Stimulated activated naive CD8-positive, alpha-beta T cell treated with anti-CD3 and anti-CD28 coated beads, Interleukin-15, Interleukin-2, amounts not matched to agents 100 U/mL and 50 U/mL, for 24 hours (primary cell): ENCODE results near the gene PTGR3.

Experiments
- ATAC-seq: fragments of 150-1000 bp; cut with Tn5 transposase; one replicate; pipeline ENCODE4 v1.10.0; 2021
- DNase-seq: peaks from one replicate; pipeline ENCODE4 v3.0.0; 2021

Gene PTGR3

DNA sequence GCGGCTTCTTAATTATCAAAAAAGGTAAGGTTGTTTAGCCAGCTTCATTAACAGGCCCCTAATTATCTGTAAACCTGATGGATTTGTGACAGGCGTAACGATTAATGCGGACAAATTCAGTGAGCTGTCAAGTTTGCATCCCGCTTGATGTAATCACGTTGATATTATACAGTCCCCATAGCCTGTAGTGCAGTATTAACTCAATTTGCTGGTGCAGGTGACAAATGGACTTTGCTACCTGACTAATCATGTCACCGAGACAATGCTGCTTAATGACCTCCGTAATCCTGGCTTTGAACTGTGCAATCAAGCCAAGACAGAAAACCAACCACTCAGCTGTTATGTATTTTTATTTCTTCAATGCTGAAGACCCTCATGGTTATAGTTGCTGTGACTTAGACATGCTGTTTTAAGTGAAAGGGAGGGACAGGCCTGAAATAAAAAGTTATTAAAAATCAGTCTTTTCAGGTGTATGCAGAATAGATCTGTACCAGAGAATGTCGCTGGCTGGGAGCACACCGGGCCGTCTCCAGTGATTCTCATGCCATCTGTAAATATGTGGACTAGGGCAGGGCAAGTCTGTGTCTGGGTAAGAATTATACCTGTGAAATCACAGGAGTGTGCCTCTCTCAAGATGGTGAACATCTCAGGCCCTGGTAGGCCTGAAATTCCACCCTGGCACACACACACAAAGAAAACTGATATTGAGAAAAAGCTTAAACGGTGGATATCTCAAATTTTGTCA, 6.0 kb upstream of the PTGR3 start:
- no peak for ATAC-seq
- DNase-seq, result no peak

DNA sequence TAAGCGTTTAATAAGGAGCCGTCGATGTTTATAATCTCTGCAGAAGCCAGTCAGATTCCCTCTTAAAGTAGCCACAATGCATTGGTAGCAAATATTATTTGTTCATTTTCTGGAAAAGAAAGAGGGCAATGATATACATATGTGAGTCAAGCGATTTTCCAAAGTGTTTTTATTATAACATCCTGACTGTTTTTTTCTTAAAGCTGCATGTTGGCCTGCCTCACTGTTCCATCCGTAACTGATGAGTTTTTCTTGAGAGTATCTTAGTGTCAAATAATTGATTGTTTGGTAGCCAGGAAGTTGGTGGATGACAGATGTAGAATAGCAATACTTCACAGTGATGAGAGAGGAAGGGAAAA, 5.4 kb upstream of the PTGR3 start:
- ATAC-seq (no peak), DNase-seq (no peak)

DNA sequence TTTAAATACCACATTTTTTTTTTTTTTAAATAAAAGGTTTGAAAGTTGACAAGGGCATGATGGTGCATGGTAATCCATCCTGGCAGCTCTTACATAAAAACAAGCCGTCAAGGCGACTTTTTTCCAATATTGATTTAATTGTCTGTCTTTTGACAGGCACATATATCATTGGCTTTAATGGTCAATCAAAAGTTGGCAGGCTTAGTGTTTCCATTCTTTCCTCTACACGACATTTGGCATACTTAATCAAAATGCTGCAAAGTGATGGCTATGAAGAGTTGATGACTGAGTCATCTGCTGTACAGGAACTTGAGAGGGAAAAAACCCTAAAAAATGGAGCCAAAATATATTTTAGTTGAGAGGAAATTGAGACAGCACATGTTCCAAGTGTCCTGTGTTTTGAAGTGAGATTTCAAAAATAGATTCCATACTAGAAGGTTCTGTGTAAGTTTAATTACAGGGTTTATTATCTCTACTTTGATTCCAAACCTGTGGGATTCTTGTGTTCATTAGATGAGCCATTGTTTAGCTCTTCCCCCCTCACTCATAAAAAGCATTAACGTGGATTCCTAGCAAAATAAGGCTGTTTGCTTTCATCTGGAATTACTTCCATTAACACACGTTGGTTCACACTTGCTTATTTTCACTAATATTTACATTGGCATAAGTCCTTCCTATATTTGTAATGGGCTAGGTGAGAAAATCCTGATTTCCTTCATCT, 4.8 kb upstream of the PTGR3 start:
- no peak for ATAC-seq
- no peak for DNase-seq

DNA sequence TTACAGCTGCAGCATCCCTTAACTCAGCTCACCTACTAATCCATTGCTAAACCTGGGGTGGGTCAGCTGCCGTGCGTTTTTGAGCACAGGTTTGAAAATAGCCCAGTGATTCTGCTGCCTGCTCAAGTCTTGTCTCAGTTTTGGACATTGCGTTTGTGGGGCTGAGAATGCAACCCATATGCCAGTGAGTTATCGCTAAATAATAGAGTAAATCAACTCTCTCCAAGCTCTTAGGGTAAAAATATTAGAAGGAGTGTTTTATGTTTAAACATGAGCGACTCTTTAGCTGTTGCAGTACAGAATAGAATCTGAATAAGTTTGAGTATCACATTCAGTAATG, 3.8 kb upstream of the PTGR3 start:
- ATAC-seq (no peak), DNase-seq (no peak)

DNA sequence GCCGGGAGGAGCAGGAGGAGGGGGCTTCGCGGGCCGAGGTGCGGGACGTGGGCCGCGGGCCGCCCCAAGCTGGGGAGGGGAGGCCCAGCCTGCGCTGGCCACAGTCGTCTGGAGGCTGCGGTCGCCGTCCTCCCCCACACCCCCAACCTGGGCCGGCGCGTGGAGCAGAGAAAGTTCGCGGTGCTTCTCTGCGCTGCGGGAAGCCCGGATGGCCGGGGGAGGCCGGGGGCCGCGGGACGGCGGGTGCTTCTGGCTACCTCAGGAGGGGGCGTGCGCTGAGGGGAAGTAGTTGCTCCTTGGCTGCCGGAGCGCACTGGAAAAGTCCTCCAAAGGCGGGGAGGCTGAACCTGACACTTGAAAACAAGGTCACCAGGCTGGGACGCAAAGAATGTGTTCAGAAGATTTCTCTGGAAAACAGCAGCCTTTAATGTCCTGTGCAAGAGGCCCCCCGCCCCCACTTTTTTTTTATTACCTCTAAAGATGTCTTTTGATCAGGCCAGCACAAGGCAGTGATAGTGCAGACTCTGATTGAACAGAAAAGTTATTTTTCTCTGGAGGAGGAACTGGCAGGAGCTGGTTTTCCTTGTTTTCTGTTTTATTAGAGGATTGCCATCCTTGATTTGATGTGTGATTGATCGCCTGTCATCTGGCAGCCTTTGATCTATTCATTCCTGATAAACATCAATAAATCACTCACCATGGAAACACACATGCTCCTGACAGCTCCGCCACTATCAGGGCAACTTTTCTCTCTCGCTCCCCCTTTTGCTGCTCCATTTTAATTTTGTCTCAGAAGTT, 3.2 kb upstream of the PTGR3 start:
- DNase-seq (peak; percentile 51), ATAC-seq (no peak)

DNA sequence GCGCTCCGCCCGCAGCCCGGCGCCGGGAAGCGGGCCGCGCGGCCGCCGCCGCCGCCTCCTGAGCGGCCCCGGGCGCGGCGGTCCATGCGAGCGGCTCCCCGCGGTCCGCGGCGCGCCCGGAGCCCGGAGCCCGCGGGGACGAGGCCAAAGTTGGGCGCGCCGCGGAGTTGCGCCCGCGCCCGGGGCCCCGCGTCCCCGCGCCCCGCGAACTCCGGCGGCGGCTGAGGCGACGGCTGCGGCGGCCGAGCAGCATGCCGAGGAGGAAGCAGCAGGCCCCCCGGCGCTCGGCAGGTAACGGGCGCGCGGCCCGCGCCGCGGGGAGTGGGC, 2.6 kb upstream of the PTGR3 start:
- no peak for ATAC-seq
- DNase-seq, result no peak

DNA sequence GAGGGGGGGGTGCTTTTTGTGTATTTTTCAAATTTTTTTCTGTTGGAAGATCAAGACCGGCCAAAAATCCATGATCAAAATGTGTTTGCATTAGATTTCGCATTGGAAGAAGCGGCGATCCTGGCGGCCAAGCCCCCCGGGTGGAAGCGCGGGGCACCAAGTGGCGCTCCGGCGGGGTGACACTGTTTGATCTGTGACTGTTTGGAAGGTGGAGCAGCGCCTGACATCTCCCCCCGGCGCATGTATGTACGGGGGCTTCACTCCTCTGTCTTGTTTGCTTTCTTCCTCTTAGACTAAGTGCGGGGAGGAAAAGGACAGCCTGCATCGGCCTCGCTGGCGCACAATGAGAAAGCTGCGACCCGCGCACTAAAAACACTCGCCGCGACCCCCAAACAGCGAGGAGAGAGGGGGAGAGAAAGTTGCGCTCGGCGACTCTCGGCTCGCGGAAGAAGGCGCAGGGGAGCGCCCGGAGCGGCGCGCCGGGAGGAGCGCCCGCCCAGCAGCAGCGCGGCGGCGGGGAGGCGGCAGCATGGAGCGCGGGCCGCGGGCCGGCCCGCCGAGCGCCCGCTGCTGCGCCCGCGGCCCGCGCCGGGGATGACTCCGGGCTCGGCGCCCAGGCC, 2.2 kb upstream of the PTGR3 start:
- DNase-seq, result peak; percentile 39
- no peak for ATAC-seq

DNA sequence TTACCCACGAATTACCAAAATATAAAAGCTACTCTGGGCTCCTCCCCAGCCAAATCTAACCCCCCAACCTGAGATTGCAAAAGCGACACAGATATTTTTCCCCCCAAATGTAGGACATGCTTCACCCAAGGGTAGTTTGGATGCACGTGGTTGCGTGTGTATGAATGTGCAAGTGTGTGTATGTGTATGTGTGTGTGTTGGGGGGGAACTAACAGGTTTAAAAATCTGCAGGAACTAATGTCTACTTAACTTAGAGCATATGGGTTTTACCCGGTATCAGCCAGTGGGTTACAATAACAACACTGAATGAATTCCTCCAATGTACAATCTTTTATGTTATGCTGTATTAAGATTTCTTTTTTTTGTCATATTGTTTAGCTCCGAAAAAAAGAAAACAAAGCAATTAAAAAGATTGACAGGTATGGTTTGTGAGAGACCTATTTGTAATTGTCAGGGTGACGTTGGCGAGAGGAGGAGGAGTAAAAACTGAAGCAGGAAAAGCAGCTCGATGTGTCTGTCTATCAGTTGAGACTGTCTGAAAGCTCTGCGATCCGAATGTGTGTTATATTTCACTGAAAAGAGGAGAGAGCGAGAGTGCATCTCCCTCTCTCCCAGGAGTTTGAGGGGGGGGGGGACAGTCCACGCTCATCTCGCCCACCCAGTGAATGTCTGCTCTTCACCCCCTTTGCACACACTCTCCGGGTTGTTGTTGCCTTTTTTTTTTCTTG, 1.5 kb upstream of the PTGR3 start, which contains the start of gene TSHZ1:
Gene TSHZ1 (plus strand): TSS at position 524 of the 728 bp plus-strand sequence. CDS start 1,080 bp downstream, outside the sequence.
- DNase-seq, result peak; percentile 57
- peak; percentile 30 for ATAC-seq

DNA sequence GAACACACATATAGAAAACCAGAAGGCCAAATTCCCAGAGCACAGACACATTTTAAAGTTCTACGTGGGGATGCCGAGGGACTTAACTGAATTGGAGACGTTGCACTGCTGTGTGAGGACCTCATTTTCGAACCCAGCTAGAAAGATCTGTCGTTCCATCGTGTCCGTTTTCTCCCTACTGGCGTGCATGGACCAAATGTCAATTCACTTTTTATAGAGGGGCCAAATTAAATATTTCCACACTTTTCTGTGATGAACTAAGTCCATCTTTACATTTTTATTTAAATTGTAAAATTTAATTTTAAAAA, 966 bp upstream of the PTGR3 start:
- no peak for DNase-seq
- ATAC-seq, result no peak

DNA sequence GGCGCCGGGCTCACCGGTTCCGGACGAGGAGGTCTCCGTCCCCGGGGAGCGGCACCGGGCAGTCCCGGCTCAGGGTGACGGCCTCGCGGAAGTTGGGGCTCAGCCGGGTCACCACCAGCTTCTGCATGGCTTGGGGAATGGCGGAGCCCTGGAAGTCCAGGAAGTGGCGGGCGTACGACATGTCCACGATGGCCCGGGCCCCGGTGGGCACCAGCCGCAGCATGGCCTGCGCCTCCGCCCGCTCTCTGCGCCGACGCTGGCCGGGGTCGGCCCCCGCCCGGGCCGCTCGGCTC, 157 bp downstream of the PTGR3 start:
- DNase-seq (no peak), ATAC-seq (no peak)

DNA sequence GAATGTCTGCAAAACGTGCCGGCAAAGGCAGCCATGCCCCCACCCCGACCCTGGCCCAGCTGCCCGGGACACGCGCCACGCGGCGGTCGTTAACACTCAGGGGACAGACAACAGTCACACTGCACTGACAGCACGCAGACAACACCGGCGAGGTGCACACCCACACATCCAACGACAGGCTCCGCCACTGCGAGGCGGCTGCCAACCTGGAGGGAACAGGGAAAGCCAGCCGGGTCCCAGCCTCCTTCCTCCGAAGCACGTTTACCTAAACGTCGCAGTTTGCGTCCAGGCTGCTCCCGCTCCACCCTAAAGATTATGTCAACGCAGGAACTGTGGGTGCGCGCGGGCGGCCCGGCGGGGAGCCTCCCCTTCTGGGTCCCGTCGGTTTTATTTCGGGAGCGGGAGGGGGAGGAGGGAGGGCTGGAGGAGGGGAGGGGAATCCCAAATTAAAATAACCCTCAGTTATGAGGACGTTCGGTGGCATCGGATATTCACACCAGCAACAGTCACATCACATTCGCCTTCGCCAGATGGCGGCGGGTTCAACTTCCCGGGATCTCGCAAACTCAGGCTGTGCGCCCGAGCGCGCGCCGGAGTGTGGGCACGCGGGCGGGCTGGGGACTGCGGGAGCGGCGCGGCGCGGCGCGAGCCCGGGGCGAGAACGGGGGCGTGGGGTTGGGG, 644 bp downstream of the PTGR3 start:
- peak; percentile 4 for ATAC-seq
- peak; percentile 60 for DNase-seq

DNA sequence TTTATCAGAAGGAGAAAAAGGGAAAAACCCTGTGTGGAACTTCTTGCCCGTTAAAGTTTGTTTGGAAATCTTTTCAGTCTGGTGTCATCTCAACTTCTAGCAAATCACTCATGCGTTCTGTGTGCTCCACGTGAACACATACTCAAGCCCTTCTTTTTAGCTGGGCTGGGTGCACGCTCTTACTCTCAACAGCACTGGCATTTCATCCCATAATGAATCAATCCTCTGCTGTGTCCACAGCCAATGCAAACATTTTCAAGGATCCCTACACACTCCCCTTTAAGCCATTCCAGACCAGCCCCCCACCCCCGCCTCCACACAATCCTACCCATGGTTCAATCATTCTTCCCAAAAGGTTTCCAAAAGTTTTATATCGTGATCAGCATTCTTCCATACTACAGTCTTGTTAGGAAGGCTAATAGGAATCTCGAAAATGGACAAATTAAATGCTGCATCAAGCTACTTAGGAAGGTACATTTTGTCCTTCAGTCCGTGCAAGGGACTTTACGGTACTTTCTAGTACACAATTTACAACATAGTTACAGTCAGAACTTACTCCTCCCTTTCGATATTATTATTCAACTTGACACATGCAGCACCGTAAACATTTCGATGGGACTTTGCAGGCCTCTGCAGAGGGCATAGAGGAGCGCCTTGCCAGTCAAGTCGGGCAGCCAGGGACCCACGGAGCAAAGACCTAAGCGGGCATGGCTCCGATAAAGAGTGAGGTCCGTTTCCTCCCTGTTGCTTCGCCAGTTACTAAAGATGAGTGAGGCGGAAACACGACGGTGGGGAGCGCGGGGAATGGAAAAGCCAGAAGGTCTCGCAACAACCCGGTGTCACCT, 1.4 kb downstream of the PTGR3 start:
- ATAC-seq, result peak; percentile 7
- no peak for DNase-seq

DNA sequence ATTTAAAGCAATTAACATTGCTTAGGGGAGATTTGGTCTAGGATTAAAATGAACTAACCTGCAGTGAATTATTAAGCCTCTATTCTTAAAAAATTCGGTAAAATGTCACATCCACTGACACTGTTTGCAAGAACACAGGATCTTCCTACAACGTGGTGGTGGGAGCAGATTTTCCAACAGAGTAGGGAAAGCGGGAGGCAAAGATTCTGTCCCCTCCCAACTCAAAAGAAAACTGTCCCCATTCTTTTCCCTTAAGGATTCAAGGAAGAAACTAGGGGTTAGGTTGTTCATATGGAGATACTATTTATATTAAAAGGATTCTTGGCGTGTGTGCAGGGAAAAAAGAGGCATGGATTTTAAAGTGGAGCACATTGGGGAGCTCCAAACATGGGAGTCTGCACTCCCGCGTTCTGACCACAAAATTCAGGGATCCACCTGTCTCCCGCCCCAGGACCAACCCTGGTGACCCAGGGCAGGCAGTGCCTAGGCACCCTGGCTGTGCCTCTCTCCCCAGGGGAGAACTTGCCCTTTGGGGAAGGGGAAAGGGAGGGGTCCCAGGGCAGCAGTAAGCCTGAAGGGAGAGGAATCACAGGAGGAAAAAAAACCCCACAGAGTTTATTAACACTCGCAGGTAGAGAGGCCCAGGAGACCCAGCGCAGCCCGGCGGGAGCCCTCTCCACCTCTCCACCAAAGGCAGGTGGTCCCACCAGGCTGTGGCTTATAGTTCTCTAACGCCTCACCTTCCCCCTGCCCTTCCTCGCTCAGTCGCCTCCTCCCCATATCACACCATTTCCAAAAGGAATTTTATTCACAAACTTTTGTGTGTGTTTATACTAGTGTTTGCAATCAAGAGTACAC, 2.3 kb downstream of the PTGR3 start:
- DNase-seq, result no peak
- ATAC-seq, result no peak

DNA sequence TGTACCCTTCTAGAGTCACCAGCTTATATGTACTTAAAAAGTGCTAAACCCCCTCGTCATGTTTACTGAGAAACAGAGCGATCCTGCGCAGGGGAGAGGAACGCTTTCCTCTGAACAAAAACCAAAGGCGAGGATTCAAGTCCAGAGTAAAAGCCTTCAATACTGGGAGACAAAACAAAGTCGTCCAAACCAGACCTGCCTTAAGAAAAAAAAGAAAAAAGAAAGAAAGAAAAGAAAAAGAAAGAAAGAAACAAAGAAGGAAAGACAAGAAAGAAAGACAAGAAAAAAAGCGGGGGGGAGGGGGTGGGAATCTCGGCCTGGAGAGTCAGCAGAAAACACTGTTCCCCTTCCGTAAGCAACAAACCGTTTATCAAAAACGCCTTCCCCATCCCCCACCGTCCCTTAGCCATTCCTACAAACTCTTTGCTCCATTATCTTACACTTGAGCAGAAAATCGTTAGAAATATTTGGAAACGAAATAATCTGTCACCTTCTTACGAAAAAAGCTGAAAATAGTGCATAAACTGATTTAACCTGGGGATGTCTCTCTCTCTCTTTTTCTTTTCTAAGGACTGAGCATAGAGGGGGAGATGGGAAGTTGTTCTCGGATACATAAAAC, 3.3 kb downstream of the PTGR3 start:
- DNase-seq (no peak), ATAC-seq (no peak)

DNA sequence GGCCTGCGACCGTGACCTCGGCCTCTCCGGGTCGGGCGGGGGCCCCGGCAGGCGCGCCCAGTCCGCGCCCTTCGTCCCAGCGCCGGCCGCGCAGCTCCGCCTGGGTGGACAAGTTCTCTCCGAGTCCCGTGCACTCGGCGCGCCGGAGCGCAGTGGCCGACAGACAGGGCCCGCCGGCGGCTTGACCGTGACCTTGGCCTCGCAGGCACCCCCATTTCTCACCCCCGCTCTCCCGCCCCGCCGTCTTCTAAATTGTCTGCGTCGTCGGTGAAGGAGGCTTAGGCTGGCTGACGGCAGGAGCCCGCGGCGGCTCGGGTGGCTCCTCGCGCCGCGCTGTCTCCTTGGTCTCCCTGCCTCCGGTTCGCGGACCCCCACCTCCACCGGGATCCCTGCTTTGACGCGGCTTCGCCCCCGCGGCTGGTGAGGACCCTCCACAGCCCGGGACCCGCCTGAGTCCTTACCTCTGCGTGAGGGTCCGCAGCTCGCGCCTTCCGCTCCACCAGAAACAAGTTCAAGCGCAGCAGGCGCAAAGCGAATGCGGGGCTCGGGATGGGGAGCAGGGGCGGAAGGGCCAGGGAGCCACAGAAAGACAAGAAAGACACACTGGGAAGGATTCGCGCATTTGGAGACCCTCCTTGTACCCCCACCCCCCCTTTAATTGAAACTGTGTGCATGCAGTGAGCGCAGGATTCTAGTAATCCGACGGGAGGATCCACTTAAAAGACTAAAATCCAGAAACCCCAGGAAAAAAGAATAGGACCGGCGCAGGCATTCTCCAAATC, 4.0 kb downstream of the PTGR3 start:
- ATAC-seq (no peak), DNase-seq (no peak)

DNA sequence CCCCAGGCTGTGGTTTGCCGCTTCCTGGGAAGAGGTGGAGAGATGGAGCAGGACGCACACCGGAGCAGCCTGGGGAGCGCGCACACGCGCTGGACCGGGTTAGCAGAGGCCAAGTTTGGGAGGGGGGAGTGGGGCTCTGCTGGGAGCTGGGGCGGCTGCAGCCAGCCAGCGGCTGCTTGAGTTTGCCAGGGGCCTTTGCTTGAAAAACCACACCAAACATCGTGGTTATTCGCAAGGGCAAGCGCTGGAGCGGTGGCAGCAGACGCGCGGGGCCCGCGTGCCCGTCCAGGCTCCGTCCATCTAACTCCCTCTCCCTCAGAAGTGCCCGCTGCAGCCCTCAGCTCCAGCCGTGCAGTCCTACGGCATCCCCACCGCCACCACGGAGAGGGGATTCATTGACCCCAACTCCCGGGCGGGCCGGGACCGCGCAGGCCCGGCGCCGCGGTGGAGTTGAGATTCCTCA, 4.6 kb downstream of the PTGR3 start:
- DNase-seq (no peak), ATAC-seq (no peak)

DNA sequence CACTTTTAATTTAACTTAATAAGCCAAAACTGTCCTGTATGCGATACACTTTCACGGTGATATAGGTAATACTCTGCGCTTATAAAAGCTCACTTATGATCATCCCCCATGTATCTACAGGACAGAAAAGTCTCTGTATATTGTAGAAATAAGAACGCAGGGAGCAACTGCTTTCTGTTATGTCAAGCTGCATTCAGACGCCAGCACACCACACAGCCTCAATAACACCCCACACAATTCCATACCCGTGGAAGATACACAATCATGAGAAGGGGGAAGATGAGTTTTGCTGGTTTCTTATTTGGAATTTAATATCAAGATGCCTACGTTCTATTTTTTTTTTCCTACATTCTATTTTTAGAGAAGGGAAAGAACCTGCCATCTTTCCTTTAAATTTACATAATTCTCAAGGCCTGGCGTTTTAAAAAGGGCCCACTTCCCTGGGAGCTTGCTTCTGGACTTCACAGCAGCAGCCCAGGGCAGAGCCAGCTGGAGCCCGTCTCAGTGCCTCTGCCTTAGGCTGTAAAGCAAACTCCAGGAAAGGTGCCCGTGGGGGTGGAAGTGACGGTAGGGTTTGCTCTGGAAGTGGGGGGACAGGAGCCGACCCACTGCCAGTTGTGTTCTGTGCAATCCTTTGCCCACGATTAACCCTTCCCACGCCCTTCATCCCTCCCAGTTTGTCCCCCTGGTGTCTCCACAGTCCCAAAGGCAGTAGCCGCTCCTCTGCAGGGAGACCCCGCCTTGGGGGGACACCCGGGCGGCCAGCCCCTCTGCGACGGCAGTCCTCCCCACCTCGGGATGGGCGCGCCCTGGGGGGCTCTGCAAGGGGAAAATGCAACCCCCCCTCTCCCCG, 5.3 kb downstream of the PTGR3 start:
- no peak for DNase-seq
- no peak for ATAC-seq
